Endothelial cell of umbilical vein (primary cell): ENCODE measurements around the gene LRRC3C. TPM values are rescaled to one million over a fixed set of nuclear protein-coding genes. Genes with fewer than 3 reads are reported as not detected.

Experiments
- BruUV-seq: library from RNA; stranded (reverse); fragments of 400-500 nt; replicated peaks from 2 replicates; lab custom pipeline; 2021; lab: Mats Ljungman, UMichigan
- CTCF ChIA-PET: fragments of 300-600, 350-600 bp; sonication (Branson Sonifier 250); formaldehyde crosslinking; loops from one replicate; lab custom pipeline; 2021; ENCODE audit warnings: antibody characterized with exemption, inconsistent platforms; lab: Charles Lee
- POLR2A ChIA-PET: fragments of 300-600, 350-600 bp; sonication (Branson Sonifier 250); formaldehyde crosslinking; loops from one replicate; lab custom pipeline; 2021; ENCODE audit warnings: antibody characterized with exemption, inconsistent platforms; lab: Charles Lee
- DNase-seq: peaks from one replicate; pipeline ENCODE4 v3.0.0-alpha.2; 2011; ENCODE audit warnings: low read depth, low spot score
- FAIRE-seq: peaks from 2 replicates; lab custom pipeline; 2011; peaks lifted over from hg19 to GRCh38; lab: Jason Lieb, UNC
- H2AFZ ChIP-seq: 2 replicates; pipeline ENCODE4 v1.6.0; 2012; ENCODE audit warnings: low read depth, low read length, control low read depth, inconsistent platforms
- H3K27ac ChIP-seq: 2 replicates; pipeline ENCODE4 v1.5.1; 2011; ENCODE audit warnings: low read depth, mild to moderate bottlenecking, control low read depth, low read length, moderate library complexity; ENCODE audit not compliant: insufficient read depth
- H3K27me3 ChIP-seq, 2 experiments: 2 replicates each; pipeline versions ENCODE4 v1.6.0 to v1.6.1; 2011; ENCODE audit warnings: low read length in 2 of 2, mixed read lengths in 1 of 2; ENCODE audit not compliant: control insufficient read depth in 2 of 2, insufficient read depth in 2 of 2
- H3K36me3 ChIP-seq, 2 experiments: 2 replicates in 1 of 2; 3 replicates in 1 of 2; pipeline ENCODE4 v1.5.1; 2011; ENCODE audit warnings: low read length in 2 of 2, mild to moderate bottlenecking in 1 of 2, moderate library complexity in 1 of 2; ENCODE audit not compliant: control insufficient read depth in 2 of 2, insufficient read depth in 2 of 2; ENCODE audit errors: extremely low read depth in 1 of 2
- H3K4me1 ChIP-seq: 3 replicates; pipeline ENCODE4 v1.5.1; 2011; ENCODE audit warnings: mild to moderate bottlenecking, low read length; ENCODE audit not compliant: control insufficient read depth, insufficient read depth; ENCODE audit errors: extremely low read depth
- H3K4me2 ChIP-seq: 2 replicates; pipeline ENCODE4 v1.6.1; 2011; ENCODE audit warnings: low read length, control low read depth, mixed read lengths; ENCODE audit not compliant: insufficient read depth
- H3K4me3 ChIP-seq, 3 experiments: fragments of 200-600 bp in 1 of 3; sonication (generic), shearing (Covaris generic) in 1 of 3; replicated peaks in 1 of 3; 2 replicates each; pipeline ENCODE4 v1.5.1; 2011 to 2016; ENCODE audit warnings: control low read depth in 3 of 3, low read length in 3 of 3, mild to moderate bottlenecking in 2 of 3, inconsistent platforms in 1 of 3, low read depth in 1 of 3, moderate library complexity in 1 of 3; ENCODE audit not compliant: insufficient read depth in 1 of 3
- H3K79me2 ChIP-seq: 2 replicates; pipeline ENCODE4 v1.6.0; 2012; ENCODE audit warnings: low read length, inconsistent platforms; ENCODE audit not compliant: control insufficient read depth, insufficient read depth
- H3K9ac ChIP-seq: replicated peaks from 2 replicates; pipeline ENCODE3; 2011; ENCODE audit warnings: low read length, control low read depth; ENCODE audit not compliant: insufficient read depth; ENCODE audit errors: extremely low read depth
- H3K9me1 ChIP-seq: replicated peaks from 3 replicates; pipeline ENCODE4 v1.6.0; 2011; ENCODE audit warnings: mild to moderate bottlenecking, low read length; ENCODE audit not compliant: control insufficient read depth, insufficient read depth; ENCODE audit errors: extremely low read depth
- H3K9me3 ChIP-seq: replicated peaks from 2 replicates; pipeline ENCODE4 v1.5.1; 2012; ENCODE audit warnings: low read length, inconsistent platforms; ENCODE audit not compliant: control insufficient read depth, insufficient read depth
- H4K20me1 ChIP-seq: replicated peaks from 2 replicates; pipeline ENCODE3; 2011; ENCODE audit warnings: mild to moderate bottlenecking, low read length; ENCODE audit not compliant: control insufficient read depth, insufficient read depth; ENCODE audit errors: extremely low read depth
- CTCF ChIP-seq, 2 donors: IDR thresholded peaks; 1 replicate in 1 of 2; 2 replicates in 1 of 2; pipeline ENCODE4 v1.5.1; 2011; ENCODE audit warnings: low read length in 2 of 2, mild to moderate bottlenecking in 2 of 2, moderate library complexity in 2 of 2, control low read depth in 1 of 2, inconsistent platforms in 1 of 2, low read depth in 1 of 2; ENCODE audit not compliant: insufficient read depth in 1 of 2; ENCODE audit errors: extremely low read depth in 1 of 2
- EZH2 ChIP-seq: IDR thresholded peaks from 2 replicates; pipeline ENCODE4 v1.6.1; 2012; ENCODE audit warnings: borderline replicate concordance, low read depth, mild to moderate bottlenecking, moderate library complexity, low read length, inconsistent platforms; ENCODE audit not compliant: severe bottlenecking
- FOS ChIP-seq: IDR thresholded peaks from 2 replicates; pipeline ENCODE4 v1.6.1; 2011; ENCODE audit warnings: mild to moderate bottlenecking, low read length, moderate library complexity, borderline replicate concordance; ENCODE audit not compliant: insufficient read depth
- GATA2 ChIP-seq: IDR thresholded peaks from 2 replicates; pipeline ENCODE4 v1.7.0; 2011; ENCODE audit warnings: low read depth, mild to moderate bottlenecking, moderate library complexity, mixed read lengths, low read length; ENCODE audit not compliant: insufficient read length, insufficient read depth
- JUN ChIP-seq: IDR thresholded peaks from 2 replicates; pipeline ENCODE4 v1.6.1; 2011; ENCODE audit warnings: borderline replicate concordance, low read depth; ENCODE audit not compliant: insufficient read length, insufficient read depth
- MYC ChIP-seq: IDR thresholded peaks from one replicate; pipeline ENCODE4 v1.6.1; 2011; ENCODE audit warnings: mild to moderate bottlenecking, low read depth, low read length
- POLR2A ChIP-seq: IDR thresholded peaks from 2 replicates; pipeline ENCODE4 v1.6.1; 2012; ENCODE audit warnings: low read depth, mild to moderate bottlenecking, control low read depth, low read length
- POLR2AphosphoS5 ChIP-seq: IDR thresholded peaks from 2 replicates; pipeline ENCODE4 v1.6.1; 2012; ENCODE audit warnings: low read depth, mild to moderate bottlenecking, control low read depth, low read length, moderate library complexity; ENCODE audit not compliant: insufficient read depth
- dilution Hi-C: fragments of 300-500 bp; cut with MboI; formaldehyde crosslinking; loops from one replicate; pipeline ENCODE4 v1.15.0; 2019; ENCODE audit warnings: low sequenced_read_pairs; ENCODE audit not compliant: extremely low pct_ligation_motif_present
- intact Hi-C: fragments of 100-400 bp; cut with micrococcal nuclease; formaldehyde crosslinking; loops from one replicate; pipeline ENCODE4 v1.10.0; 2022
- polyA plus RNA-seq, 4 experiments: library from polyadenylated mRNA; depleted of rRNA in 3 of 4; stranded (reverse) in 3 of 4; unstranded in 1 of 4; fragments of >200 nt; gene quantifications; 2 replicates each; pipeline versions ENCODE4 v1.2.1 to v1.2.3, GENCODE V29; 2011 to 2012; ENCODE audit warnings: missing spikeins in 1 of 4
- total RNA-seq: library from RNA; stranded (reverse); gene quantifications from 2 replicates; pipeline ENCODE4 v1.2.3, GENCODE V29; 2021
- TF ChIP-seq, protein P1 (sequence below): IDR thresholded peaks from 2 replicates; pipeline ENCODE4 v1.6.1; 2011; ENCODE audit not compliant: insufficient read depth, insufficient read length

Gene LRRC3C
- total and polyA plus RNA-seq, 2 donors (not counting 3 experiments of a cell fraction or from before 2014, with no cell fraction given) = not detected

- peaks cover 8 to 19% of the 10 kb centered on the region in 2 experiments for H3K27me3 ChIP-seq
- no peak overlapping the region for H3K27ac ChIP-seq
- dilution Hi-C loops = no loop called here
- no peaks in the 10 kb centered on the region for H4K20me1 ChIP-seq
- DNase-seq (no peak), FAIRE-seq (no peak)
- no peaks in the 10 kb centered on the region for H3K9me1 ChIP-seq
- no peak overlapping the region for H3K4me3 ChIP-seq
- ChIA-PET CTCF (interaction anchor here (1.6 to 7.2 kb wide), 4 partner anchors 18 to 106 kb away, joined by 4 to 108 read pairs (median 18); partner anchors contain the start of gene CSF3), POLR2A (no interaction called here)
- TF ChIP-seq CTCF (IDR thresholded peaks at IDR 0.05; ENCODE audit: extremely low read depth in 1 of 2, insufficient read depth in 1 of 2, low read depth in 1 of 2, low read length in 2 of 2) (no peak), FOS (no peak), POLR2A (no peak), POLR2AphosphoS5 (no peak), JUN (no peak), GATA2 (no peak), MYC (no peak), EZH2 (no peak)
- TF ChIP-seq, protein P1, sequence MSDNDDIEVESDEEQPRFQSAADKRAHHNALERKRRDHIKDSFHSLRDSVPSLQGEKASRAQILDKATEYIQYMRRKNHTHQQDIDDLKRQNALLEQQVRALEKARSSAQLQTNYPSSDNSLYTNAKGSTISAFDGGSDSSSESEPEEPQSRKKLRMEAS = no peak
- peaks cover 24% of the 10 kb centered on the region for H3K79me2 ChIP-seq
- H3K9me3 ChIP-seq = no peaks in the 10 kb centered on the region
- no TSS peak for BruUV-seq
- peaks cover 0 to 2% of the 10 kb centered on the region in 2 experiments for H3K36me3 ChIP-seq
- H3K4me2 ChIP-seq = no peak overlapping the region
- H3K9ac ChIP-seq = no peak overlapping the region
- H2AFZ ChIP-seq = no peak overlapping the region
- intact Hi-C loops = no loop called here
- peaks cover 21% of the 10 kb centered on the region for H3K4me1 ChIP-seq
Observed at GRCh38 chr17:39979016-39979670, 51.6 kb downstream of the LRRC3C start.
